HG03135 (cell line): ENCODE data around the gene SLC25A22.

Source experiments
- ATAC-seq: cut with Tn5 transposase; IDR thresholded peaks from one replicate; pipeline ENCODE4 v1.9.1; 2021; ENCODE audit warnings: mild to moderate bottlenecking, moderate library complexity; ENCODE audit not compliant: unreplicated experiment

Gene SLC25A22

GRCh38 chr11:774873-775592 lies 23.0 kb downstream of the SLC25A22 start:
- no peak for ATAC-seq

GRCh38 chr11:773830-774229 lies 24.3 kb downstream of the SLC25A22 start:
- ATAC-seq: no peak

GRCh38 chr11:773425-773824 lies 24.7 kb downstream of the SLC25A22 start:
- ATAC-seq: no peak

GRCh38 chr11:772429-773390 lies 25.4 kb downstream of the SLC25A22 start:
- ATAC-seq: no peak

GRCh38 chr11:771617-772204 lies 26.4 kb downstream of the SLC25A22 start:
- ATAC-seq: no peak

- ATAC-seq: no peak
These were observed 27.2 kb downstream of the SLC25A22 start for GRCh38 chr11:770642-771616.

GRCh38 chr11:769887-770641 lies 28.0 kb downstream of the SLC25A22 start:
- no peak for ATAC-seq

- ATAC-seq: no peak
These were observed 30.8 kb downstream of the SLC25A22 start for GRCh38 chr11:767238-767637.

- ATAC-seq: no peak
These were observed 31.2 kb downstream of the SLC25A22 start for GRCh38 chr11:766936-767210.

- no peak for ATAC-seq
These were observed 31.8 kb downstream of the SLC25A22 start for GRCh38 chr11:766106-766935.

GRCh38 chr11:765802-766091 lies 32.3 kb downstream of the SLC25A22 start:
- ATAC-seq: no peak

GRCh38 chr11:765025-765801 lies 32.9 kb downstream of the SLC25A22 start:
- ATAC-seq: no peak

- no peak for ATAC-seq
These were observed 33.6 kb downstream of the SLC25A22 start for GRCh38 chr11:764322-765024.

- no peak for ATAC-seq
These were observed 34.3 kb downstream of the SLC25A22 start for GRCh38 chr11:763549-764321.

GRCh38 chr11:763073-763463 lies 35.0 kb downstream of the SLC25A22 start:
- ATAC-seq: no peak

- ATAC-seq: no peak
These were observed 35.5 kb downstream of the SLC25A22 start for GRCh38 chr11:762421-763072.
